ENCODE measurements around the gene NRIP1. TPM values are rescaled to one million over a fixed set of nuclear protein-coding genes. Genes with fewer than 3 reads are reported as not detected.

Gene NRIP1
- total and polyA plus RNA-seq, 9 of the 15 experiments (the other 6 are each of a cell fraction or from before 2014, with no cell fraction given), result 4.3 to 42.8 (median 19.6) TPM

GRCh38 chr21:15098181-15098580 is 33.4 kb upstream of the NRIP1 start:
- 11% methylated on average over 3 of the region's 3 CpGs for WGBS (ENCODE audit: insufficient coverage, low coverage, missing lambda C conversion rate)
- ChIA-PET POLR2A (no interaction called here), CTCF (ENCODE audit: low intra/inter-chr PET ratio) (no interaction called here)
- no peaks in the 10 kb centered on the region for H3K27me3 ChIP-seq (ENCODE audit: control insufficient read depth in 2 of 2, insufficient read depth in 2 of 2, low read length in 2 of 2)
- no peaks in the 10 kb centered on the region for H3K9me3 ChIP-seq (replicated peaks; ENCODE audit: control insufficient read depth, insufficient read depth, low read depth, low read length)
- intact Hi-C loops (cut with micrococcal nuclease), result no loop called here
- in situ Hi-C loops (cut with MboI), result no loop called here
- no peaks in the 10 kb centered on the region for H3K9me1 ChIP-seq (ENCODE audit: control insufficient read depth, insufficient read depth, low read length)
- no TSS peak for BruUV-seq (replicated peaks)
- no peak overlapping the region for H3K27ac ChIP-seq (ENCODE audit: extremely low read depth, low read depth, low read length)
- no peaks in the 10 kb centered on the region for H3K79me2 ChIP-seq (ENCODE audit: control insufficient read depth, insufficient read depth, low read length)
- H3K4me2 ChIP-seq (ENCODE audit: insufficient read depth, low read length), result no peak overlapping the region
- no peak overlapping the region for H3K9ac ChIP-seq (ENCODE audit: insufficient read depth in 1 of 2, low read depth in 2 of 2, low read length in 2 of 2)
- DNase-seq (ENCODE audit: extremely low read depth in 1 of 4, low spot score in 3 of 4), result no peak
- TF ChIP-seq RFX5 (IDR thresholded peaks at IDR 0.05; ENCODE audit: low read depth, low read length), result no peak
- TF ChIP-seq ZNF766 (CRISPR knock-in tag; conservative IDR thresholded peaks at IDR 0.05), result no peak
- TF ChIP-seq ZFP91 (CRISPR knock-in tag; IDR thresholded peaks at IDR 0.05), result no peak
- no peak for TF ChIP-seq E2F5 (CRISPR knock-in tag; IDR thresholded peaks at IDR 0.05)
- TF ChIP-seq, protein P1, sequence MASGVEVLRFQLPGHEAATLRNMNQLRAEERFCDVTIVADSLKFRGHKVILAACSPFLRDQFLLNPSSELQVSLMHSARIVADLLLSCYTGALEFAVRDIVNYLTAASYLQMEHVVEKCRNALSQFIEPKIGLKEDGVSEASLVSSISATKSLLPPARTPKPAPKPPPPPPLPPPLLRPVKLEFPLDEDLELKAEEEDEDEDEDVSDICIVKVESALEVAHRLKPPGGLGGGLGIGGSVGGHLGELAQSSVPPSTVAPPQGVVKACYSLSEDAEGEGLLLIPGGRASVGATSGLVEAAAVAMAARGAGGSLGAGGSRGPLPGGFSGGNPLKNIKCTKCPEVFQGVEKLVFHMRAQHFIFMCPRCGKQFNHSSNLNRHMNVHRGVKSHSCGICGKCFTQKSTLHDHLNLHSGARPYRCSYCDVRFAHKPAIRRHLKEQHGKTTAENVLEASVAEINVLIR (CRISPR knock-in tag; IDR thresholded peaks at IDR 0.05), result no peak
- TF ChIP-seq ZNF121 (CRISPR knock-in tag; conservative IDR thresholded peaks at IDR 0.05), result no peak
- TF ChIP-seq AFF4 (CRISPR knock-in tag; IDR thresholded peaks at IDR 0.05), result no peak
- no peaks in the 10 kb centered on the region for H3K4me1 ChIP-seq (replicated peaks in 1 of 2; ENCODE audit: control insufficient read depth in 2 of 2, insufficient read depth in 2 of 2, low read length in 2 of 2)
- H4K20me1 ChIP-seq (replicated peaks; ENCODE audit: control insufficient read depth, insufficient read depth, low read length), result no peaks in the 10 kb centered on the region
- no peak overlapping the region for H3K4me3 ChIP-seq
- no peaks in the 10 kb centered on the region for H3K36me3 ChIP-seq (ENCODE audit: control insufficient read depth, insufficient read depth, low read length)
- ATAC-seq, result no peak
- no peak overlapping the region for H2AFZ ChIP-seq (ENCODE audit: low read depth, low read length)
- no peak for FAIRE-seq

Data from K562 (cell line).